ENCODE measurements around the gene LGALS3BP.

Gene LGALS3BP

DNA sequence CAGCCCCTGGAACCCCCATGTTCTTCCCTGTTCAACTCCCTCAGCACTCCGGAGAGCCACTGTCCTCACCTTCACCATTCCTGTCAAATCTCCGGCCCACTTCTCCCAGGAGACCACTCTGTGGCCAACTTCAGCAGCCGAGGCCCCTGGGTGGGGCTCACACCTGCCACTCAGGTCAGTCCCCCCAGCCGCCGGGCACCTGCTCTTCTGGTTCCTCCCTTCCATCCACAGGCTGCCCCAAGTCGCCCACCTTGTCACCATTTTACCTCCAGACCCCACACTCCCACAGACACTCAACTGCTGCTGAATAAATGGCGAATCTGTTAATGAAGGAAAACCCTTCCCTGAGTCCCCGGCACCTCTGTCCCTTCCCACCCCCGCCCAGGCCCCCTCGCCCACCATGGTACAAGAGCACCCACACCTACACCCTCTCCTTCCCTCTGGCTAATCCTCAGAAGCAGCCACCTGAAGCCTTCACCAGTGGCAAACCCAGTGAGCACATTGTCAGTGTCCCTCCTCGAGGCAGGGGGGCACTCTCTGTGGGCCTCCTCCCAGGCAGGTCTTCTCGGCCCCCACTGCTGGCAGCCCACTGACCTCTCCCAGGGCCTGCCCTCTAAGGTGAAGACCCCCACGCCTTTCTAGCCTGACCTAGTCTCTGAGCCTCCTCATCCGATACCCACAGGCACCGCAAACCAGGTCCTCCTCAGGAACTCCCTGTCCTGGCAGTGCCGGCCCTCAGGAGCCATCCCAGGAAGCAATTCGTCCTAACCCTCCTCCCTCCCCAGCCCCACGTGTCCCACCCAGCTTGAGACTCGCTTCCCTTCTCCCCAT lies 21.7 kb upstream of the LGALS3BP start:
- TF ChIP-seq, protein P1, sequence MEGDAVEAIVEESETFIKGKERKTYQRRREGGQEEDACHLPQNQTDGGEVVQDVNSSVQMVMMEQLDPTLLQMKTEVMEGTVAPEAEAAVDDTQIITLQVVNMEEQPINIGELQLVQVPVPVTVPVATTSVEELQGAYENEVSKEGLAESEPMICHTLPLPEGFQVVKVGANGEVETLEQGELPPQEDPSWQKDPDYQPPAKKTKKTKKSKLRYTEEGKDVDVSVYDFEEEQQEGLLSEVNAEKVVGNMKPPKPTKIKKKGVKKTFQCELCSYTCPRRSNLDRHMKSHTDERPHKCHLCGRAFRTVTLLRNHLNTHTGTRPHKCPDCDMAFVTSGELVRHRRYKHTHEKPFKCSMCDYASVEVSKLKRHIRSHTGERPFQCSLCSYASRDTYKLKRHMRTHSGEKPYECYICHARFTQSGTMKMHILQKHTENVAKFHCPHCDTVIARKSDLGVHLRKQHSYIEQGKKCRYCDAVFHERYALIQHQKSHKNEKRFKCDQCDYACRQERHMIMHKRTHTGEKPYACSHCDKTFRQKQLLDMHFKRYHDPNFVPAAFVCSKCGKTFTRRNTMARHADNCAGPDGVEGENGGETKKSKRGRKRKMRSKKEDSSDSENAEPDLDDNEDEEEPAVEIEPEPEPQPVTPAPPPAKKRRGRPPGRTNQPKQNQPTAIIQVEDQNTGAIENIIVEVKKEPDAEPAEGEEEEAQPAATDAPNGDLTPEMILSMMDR (IDR thresholded peaks at IDR 0.05; ENCODE audit: low read depth, low read length, missing control alignments): no peak
- no peak for DNase-seq (ENCODE audit: extremely low read depth, low read depth)
- H3K4me3 ChIP-seq (replicated peaks; ENCODE audit: low read depth, low read length): no peak overlapping the region

DNA sequence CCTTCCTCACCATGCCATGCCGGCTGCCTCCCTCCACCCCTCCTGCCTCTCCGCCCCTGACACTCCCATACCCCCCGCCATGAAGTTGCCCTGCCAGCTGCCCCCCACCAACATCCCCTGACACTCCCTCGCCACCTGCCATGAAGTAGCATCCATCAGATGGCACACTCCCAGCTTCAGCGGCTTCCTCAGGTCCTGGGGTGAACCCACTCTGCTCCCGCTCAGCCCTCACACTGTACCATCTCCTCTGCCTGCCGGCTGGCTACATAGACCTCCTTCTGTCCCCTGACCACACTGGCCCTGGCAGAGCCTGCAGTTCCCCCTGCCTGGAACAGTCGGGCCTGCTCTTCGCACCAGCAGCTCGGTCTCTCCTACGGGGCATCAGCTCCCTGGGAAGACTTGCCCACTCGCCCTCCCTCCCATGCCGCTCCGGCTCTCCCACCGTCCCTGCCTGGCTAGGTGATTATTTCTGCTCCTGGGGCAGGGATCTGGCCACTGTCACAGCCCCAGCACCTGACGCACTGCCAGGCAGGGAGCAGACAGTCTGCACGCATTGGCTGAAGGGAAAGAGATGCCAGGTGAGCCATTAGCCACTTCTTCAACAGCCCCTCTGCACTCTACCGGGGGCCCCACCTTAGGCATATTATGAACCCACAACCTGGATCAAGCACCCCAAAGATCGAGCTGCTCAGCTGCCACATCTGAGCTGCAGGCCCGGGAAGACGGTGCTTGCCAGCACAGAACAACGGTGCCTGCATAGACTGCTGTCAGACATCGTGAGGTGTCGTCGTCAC lies 20.9 kb upstream of the LGALS3BP start:
- no peak for DNase-seq (ENCODE audit: extremely low read depth, low read depth)
- TF ChIP-seq, protein P1 (IDR thresholded peaks at IDR 0.05; ENCODE audit: low read depth, low read length, missing control alignments): no peak
- H3K4me3 ChIP-seq (replicated peaks; ENCODE audit: low read depth, low read length): no peak overlapping the region

- TF ChIP-seq, protein P1 (IDR thresholded peaks at IDR 0.05; ENCODE audit: low read depth, low read length, missing control alignments): no peak
- DNase-seq (ENCODE audit: extremely low read depth, low read depth): no peak
- H3K4me3 ChIP-seq (replicated peaks; ENCODE audit: low read depth, low read length): no peak overlapping the region
Measured at GRCh38 chr17:78999947-79000395, 20.2 kb upstream of the LGALS3BP start.

- H3K4me3 ChIP-seq (replicated peaks; ENCODE audit: low read depth, low read length): no peak overlapping the region
- DNase-seq (ENCODE audit: extremely low read depth, low read depth): no peak
- TF ChIP-seq, protein P1 (IDR thresholded peaks at IDR 0.05; ENCODE audit: low read depth, low read length, missing control alignments): no peak
Measured at GRCh38 chr17:78999056-78999768, 19.5 kb upstream of the LGALS3BP start.

DNA sequence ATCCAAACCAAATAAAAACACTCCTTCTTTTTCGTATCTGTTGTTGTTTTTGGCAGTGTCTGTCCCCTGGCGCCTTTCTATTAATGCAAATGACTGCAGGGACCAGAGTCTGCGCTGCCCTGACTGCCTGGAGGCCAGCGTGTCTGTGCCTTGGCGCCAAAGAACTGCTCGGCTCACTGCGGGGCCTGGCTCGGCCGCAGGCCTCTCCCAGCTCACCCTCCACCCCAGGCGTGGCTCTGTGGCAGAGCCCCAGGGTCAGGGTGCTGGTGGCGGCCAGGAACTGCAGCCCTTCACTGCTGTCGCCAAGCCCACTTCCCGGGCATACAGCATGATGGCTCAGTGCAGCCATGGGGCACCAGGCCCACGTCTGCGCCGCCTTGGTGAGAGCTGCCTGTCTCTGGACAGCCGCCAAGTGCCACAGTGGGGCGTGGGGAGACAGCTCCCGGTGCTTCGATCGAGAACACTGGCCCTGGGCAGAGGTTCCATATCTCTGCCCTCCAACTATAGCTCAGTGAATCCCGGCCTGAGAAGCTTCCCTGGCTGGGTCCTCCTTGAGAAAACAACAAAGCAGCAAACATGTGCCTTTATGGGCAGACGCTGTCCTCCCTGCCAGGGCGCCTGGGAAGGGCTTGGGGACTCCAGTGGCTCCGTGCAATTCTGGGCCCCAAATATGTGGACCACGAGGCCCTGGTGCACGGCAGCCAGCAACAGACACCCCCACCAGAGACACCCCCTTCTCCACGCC lies 18.8 kb upstream of the LGALS3BP start:
- no peak for DNase-seq (ENCODE audit: extremely low read depth, low read depth)
- no peak overlapping the region for H3K4me3 ChIP-seq (replicated peaks; ENCODE audit: low read depth, low read length)
- TF ChIP-seq, protein P1 (IDR thresholded peaks at IDR 0.05; ENCODE audit: low read depth, low read length, missing control alignments): no peak

- TF ChIP-seq, protein P1 (IDR thresholded peaks at IDR 0.05; ENCODE audit: low read depth, low read length, missing control alignments): no peak
- DNase-seq (ENCODE audit: extremely low read depth, low read depth): no peak
- no peak overlapping the region for H3K4me3 ChIP-seq (replicated peaks; ENCODE audit: low read depth, low read length)
Measured at GRCh38 chr17:78997881-78998280, 18.2 kb upstream of the LGALS3BP start.
